ENCODE results near the gene GFPT1. TPM values are rescaled to one million over a fixed set of nuclear protein-coding genes. Genes with fewer than 3 reads are reported as not detected.

Gene GFPT1
- total RNA-seq, 4 donors from 2014 or later: 56.7 to 125 (median 71.3) TPM

GRCh38 chr2:69275490-69275889 lies 111.5 kb downstream of the GFPT1 start:
- no peak overlapping the region for H3K27ac ChIP-seq
- intact Hi-C loops (cut with DNase I): no loop called here
- H3K9me3 ChIP-seq: no peaks in the 10 kb centered on the region
- DNase-seq: no peak
- TF ChIP-seq CTCF (IDR thresholded peaks at IDR 0.05) (no peak), POLR2A (IDR thresholded peaks at IDR 0.05) (no peak)
- no peaks in the 10 kb centered on the region for H3K4me1 ChIP-seq
- H3K36me3 ChIP-seq: no peaks in the 10 kb centered on the region
- H3K27me3 ChIP-seq: no peaks in the 10 kb centered on the region
- H3K4me3 ChIP-seq (replicated peaks in 1 of 3): no peak overlapping the region
- WGBS, 2 donors: 65 to 70% methylated on average over 1 of the region's 1 CpG

GRCh38 chr2:69272803-69273471 lies 114.1 kb downstream of the GFPT1 start:
- TF ChIP-seq CTCF (IDR thresholded peaks at IDR 0.05) (no peak), POLR2A (IDR thresholded peaks at IDR 0.05) (no peak)
- DNase-seq: no peak
- H3K9me3 ChIP-seq: no peaks in the 10 kb centered on the region
- no peaks in the 10 kb centered on the region for H3K4me1 ChIP-seq
- no peak overlapping the region for H3K27ac ChIP-seq
- H3K36me3 ChIP-seq: no peaks in the 10 kb centered on the region
- H3K27me3 ChIP-seq: no peaks in the 10 kb centered on the region
- WGBS, 2 donors: 74 to 94% methylated on average over 8 to 9 of the region's 9 CpGs
- intact Hi-C loops (cut with DNase I): no loop called here
- no peak overlapping the region for H3K4me3 ChIP-seq (replicated peaks in 1 of 3)

GRCh38 chr2:69271831-69272257 lies 115.2 kb downstream of the GFPT1 start:
- no peaks in the 10 kb centered on the region for H3K27me3 ChIP-seq
- intact Hi-C loops (cut with DNase I): no loop called here
- TF ChIP-seq POLR2A (IDR thresholded peaks at IDR 0.05) (no peak), CTCF (IDR thresholded peaks at IDR 0.05) (no peak)
- no peaks in the 10 kb centered on the region for H3K9me3 ChIP-seq
- H3K36me3 ChIP-seq: no peaks in the 10 kb centered on the region
- H3K4me3 ChIP-seq (replicated peaks in 1 of 3): no peak overlapping the region
- no peak overlapping the region for H3K27ac ChIP-seq
- WGBS, 2 donors: 53 to 68% methylated on average over 3 of the region's 3 CpGs
- H3K4me1 ChIP-seq: no peaks in the 10 kb centered on the region
- no peak for DNase-seq

Small RNA genes lying within 50 kb of the gene (small RNA-seq; reads per million reads assigned to genes)
- not detected for gene RF00019

Other genes starting within 250 kb of the GFPT1 start
- gene NFU1, start 50.2 kb upstream of the GFPT1 start, total RNA-seq: 10 to 100 TPM; 38.7 to 74.2 (median 55.2) TPM